NCI-H2227 treated with DMSO at 0.1 percent for 48 hours (cell line): ENCODE results near the gene DNAH8.
"Not testable (repeated sequence)": the region's sequence is repeated elsewhere in the genome, so short reads cannot be mapped to it uniquely, and the experiment has no call there.

ENCODE experiments used
- DNase-seq: peaks from one replicate; lab custom pipeline; 2025; lab: John Stamatoyannopoulos, UW

The DNAH8 gene

DNA sequence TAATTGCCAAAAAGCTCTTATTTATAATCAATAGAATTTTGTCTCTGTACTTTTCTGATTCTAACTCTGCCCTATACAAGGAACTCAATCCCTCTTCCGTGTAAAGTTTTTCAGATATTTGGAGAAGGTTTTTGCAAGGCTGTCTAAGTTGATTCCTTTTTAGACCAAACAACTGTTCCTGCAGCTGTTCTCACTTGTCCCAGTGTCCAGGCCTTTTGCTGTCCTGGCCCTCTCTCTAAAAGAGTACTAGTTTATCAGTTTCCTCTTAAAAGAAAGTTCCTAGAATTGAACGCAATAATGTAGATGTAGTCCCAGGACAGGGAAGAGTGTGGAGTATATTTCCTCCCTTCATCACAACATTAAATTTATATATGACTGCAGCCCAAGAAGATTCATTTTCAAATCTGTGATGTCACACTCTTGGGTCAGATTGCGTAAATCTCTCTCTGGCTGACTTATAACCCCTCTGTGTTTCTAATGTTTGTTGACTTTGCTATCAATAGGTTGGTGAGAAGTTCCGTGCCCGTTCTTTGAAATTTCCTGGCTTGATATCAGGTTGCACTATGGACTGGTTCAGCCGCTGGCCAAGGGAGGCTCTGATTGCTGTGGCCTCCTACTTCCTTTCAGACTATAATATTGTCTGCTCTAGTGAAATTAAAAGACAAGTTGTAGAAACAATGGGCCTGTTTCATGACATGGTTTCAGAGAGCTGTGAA, 194.1 kb downstream of the DNAH8 start:
- DNase-seq: no peak

DNA sequence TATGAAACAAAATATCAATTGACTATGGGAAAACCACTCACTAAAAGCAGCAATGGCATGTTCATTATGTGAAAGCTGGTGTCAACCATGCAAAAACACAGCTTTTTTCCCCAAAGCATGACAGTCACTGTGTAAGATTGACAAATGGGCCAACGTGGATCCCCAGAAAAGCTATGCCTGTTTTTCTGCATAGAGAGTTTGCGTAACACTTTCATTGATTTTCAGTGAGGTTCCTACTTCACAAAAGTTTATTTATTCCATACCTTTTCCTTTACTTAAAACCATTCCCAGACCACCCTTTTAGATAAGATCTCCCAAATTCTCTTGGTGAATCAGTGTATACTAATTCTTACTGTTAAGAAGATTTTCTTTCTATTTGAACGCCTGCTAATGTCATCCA, 195.1 kb downstream of the DNAH8 start:
- DNase-seq: no peak

DNA sequence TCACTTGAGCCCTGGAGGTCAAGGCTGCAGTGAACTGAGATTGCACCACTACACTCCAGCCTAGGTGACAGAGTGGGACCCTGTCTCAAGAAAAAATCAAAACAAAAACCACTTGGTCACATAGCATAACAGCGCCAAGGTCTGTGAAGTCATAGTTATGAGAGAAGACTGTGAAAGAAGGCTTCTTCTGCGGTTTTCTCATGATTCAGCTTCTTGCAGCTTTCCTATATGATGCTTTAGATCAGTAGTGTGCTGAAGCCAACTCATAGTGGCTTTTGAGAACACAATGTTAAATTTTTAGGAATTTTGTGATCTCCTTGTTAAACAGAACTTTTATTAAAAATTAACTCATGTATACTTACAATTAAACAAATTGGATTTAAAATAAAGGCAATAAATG, 197.3 kb downstream of the DNAH8 start:
- no peak for DNase-seq

DNA sequence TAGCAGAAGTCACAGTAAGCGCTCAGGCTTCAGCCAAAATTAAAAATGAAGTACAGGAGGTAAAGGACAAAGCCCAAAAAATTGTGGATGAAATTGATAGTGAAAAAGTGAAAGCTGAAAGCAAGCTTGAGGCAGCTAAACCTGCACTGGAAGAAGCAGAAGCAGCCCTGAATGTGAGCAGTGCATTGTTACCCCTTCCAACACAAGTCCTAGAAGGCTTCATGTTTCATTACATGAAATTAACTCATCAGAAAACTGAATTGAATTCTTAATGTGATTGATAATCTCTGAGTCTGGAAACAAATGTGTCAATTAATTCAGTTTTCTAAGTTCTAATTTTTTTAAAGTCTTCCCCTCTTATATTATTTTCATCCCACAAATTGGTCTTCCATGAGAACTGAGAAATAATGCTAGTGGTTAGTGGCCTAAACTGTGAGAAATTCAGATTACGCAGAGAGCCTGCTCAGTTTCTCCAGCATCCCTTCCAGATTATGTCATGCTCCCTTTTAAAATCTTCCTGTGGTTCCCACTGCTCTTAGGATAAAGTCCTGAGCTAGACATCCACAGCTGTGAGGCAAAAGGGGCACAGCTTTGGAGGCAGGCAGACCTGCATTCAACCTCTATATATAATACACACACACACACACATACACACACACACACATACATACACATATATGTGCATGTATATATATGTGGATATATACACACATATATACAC, 200.3 kb downstream of the DNAH8 start:
- DNase-seq: no peak

DNA sequence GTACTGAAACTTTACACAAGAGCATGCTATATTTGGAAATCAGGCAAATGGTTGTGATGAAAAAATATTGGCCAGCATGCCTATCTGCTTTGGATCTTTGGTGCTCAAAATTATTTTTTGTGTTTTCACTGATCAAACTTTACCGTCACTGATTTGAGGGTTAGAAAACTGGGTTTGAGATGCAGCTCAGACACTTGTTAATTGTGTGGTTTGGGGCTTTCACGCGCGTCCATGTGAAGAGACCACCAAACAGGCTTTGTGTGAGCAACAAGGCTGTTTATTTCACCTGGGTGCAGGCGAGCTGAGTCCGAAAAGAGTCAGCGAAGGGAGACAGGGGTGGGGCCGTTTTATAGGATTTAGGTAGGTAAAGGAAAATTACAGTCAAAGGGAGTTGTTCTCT, 206.4 kb downstream of the DNAH8 start:
- not testable (repeated sequence) for DNase-seq

- no peak for DNase-seq
These were observed 209.8 kb downstream of the DNAH8 start for GRCh38 chr6:38924791-38925509.

DNA sequence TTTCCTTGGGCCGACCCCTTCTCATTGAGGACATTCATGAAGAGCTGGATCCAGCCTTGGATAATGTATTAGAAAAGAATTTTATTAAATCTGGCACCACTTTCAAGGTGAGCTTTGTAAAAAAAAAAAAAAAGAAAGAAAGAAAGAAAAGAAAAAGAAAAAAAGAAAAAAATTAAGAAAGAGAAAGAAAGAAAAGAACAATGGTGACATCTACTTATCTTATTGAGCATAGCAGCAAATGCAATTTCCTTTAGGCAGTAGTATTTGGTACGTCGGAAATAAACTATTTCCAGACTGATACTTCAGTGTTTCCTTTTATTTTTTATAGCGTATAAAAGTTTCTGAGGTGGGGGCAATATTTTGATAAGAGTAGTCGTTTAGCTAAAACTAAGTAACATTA, 214.4 kb downstream of the DNAH8 start:
- no peak for DNase-seq

GRCh38 chr6:38933426-38933825, 218.3 kb downstream of the DNAH8 start:
- DNase-seq: peak; percentile 16

- peak; percentile 50 for DNase-seq
These were observed 219.9 kb downstream of the DNAH8 start for GRCh38 chr6:38935051-38935450.

- DNase-seq: no peak
These were observed 222.9 kb downstream of the DNAH8 start for GRCh38 chr6:38937839-38938613.

DNA sequence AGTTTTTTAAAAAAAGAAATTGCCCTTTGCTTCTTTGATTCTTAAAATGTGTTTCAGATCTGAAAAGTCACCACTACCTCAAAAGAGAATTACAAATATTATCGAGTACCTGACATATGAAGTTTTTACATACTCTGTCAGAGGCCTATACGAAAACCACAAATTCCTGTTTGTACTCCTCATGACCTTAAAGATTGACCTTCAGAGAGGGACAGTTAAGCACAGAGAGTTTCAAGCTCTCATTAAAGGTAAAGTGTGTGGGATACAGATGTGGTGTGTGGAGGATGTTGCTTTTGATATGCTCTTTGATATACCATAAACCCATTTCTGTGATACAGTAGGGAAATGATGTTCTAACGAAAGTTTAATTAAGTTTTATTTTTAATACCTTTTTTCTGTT, 223.6 kb downstream of the DNAH8 start:
- DNase-seq: no peak

GRCh38 chr6:38942442-38942841, 227.3 kb downstream of the DNAH8 start:
- no peak for DNase-seq

- DNase-seq: no peak
These were observed 227.9 kb downstream of the DNAH8 start for GRCh38 chr6:38942965-38943364.

DNA sequence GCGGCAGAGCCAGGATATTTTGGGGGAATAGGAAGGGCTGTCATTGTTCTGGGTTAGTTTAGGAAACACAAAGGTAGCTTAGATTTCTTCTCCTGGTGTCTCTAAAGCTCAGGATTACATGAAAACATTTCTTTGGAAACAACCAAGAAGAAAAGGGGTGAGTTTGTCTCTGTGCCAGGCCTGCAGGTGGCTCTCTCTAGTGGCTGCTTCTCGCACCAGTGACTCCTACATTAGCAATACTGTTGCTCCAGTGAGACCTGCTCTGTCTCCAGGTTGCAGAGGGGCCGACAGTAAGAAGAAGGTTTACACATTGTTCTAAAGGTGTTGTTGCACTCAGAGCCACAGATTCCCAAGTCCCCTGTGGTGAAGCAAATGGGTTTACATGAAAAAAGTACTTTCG, 228.9 kb downstream of the DNAH8 start:
- DNase-seq: no peak

DNA sequence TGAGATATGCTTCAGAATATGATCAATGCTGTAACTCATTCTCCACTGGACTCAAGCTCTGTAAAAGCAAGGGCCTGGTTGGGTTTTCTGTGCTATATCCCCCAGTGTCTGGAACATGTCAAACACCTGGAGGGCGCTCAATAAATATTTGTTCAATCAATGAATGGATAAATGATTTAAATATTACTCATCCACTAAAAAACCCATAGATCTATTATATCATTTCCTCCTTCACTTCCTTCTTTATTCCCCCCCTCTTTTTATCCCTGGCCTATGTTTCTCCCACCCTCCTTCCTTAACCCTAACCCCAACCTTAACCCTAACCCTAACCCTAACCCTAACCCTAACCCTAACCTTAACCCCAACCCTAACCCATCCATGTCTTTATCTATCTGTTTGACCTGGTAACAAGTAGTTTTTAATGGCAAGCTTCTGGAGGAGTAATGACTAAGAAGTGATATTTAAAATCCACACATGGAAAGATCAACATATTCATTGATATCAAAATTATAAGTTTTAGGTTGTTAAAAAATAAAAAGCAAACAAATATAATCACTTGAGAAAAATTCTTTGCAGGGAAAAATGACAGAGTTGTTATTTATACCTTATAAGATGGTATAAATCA, 229.7 kb downstream of the DNAH8 start:
- no peak for DNase-seq

GRCh38 chr6:38955861-38956260, 240.8 kb downstream of the DNAH8 start:
- DNase-seq: no peak

DNA sequence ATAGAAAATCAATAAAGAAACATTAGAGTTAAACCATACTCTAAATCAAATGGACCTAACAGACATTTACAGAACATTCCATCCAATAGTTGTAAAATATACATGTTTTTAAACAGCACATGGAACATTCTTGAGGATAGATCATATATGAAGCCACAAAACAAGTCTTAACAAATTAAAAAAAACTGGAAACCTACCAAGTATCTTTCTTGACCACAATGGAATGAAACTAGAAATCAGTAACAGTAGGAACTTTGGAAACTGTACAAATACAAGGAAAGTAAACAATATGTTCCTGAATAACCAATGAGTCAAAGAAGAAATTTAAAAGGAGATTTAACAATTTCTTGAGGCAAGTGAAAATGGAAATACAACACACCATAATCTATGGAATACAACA, 242.3 kb downstream of the DNAH8 start:
- DNase-seq: no peak

DNA sequence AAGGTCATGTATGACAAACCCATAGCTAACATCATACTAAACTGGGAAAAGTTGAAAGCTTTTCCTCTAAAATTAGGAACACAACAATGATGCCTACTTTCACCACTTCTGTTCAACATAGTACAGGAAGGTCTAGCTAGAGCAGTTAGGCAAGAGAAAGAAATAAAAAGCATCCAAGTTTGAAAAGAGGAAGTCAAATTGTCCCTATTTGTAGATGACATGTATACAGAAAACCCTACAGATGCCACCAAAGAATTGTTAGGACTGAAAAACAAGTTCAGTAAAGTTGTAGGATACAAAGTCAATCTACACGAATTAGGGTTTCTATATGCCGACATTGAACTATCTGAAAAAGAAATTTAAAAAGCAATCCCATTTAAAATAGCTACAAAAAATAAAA, 244.0 kb downstream of the DNAH8 start:
- no peak for DNase-seq

DNA sequence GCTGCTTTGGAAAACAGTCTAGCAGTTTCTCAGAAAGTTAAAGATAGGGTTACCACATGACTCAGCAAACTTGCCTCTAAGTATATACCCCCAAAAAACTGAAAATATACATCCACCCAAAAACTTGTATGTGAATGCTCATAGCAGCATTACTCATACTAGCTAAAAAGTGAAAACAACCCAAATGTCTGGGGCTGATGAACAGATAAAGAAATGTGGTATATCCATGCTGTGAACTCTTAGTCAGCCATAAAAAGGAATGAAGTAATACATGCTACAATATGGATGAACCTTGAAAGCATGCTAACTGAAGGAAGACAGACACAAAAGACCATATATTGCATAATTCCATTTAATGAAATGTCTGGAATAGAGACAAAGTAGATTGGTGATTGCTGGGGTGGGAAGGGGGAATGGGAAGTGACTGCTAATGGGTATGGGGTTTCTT, 253.6 kb downstream of the DNAH8 start:
- DNase-seq: no peak

- peak; percentile 51 for DNase-seq
These were observed 258.3 kb downstream of the DNAH8 start for GRCh38 chr6:38973178-38974057.
